IMR-90 (cell line): ENCODE results near the gene HOXB6. TPM values are rescaled to one million over a fixed set of nuclear protein-coding genes. Genes with fewer than 3 reads are reported as not detected.

Experiments
- ATAC-seq: fragments of 200-7000 bp; cut with Tn5 transposase; 2 replicates; pipeline ENCODE4 v1.9.1; 2020; ENCODE audit warnings: low read depth, mild to moderate bottlenecking, moderate library complexity
- BruUV-seq: library from RNA; stranded (reverse); fragments of 400-500 nt; replicated peaks from 2 replicates; lab custom pipeline; 2021; lab: Mats Ljungman, UMichigan
- CTCF ChIA-PET: fragments of 300-600 bp; formaldehyde crosslinking; extraction: SDS; loops from one replicate; lab custom pipeline; 2021; ENCODE audit warnings: antibody characterized with exemption; lab: Yijun Ruan, JAX
- POLR2A ChIA-PET: fragments of 300-600 bp; sonication (Branson Sonifier 250); formaldehyde crosslinking; loops from one replicate; lab custom pipeline; 2022; ENCODE audit warnings: antibody characterized with exemption; ENCODE audit not compliant: unreplicated experiment; lab: Charles Lee
- DNase-seq: peaks from one replicate; pipeline ENCODE4 v3.0.0; 2013
- H2AFZ ChIP-seq: replicated peaks from 2 replicates; pipeline ENCODE3; 2013; ENCODE audit warnings: low read length, mild to moderate bottlenecking; ENCODE audit not compliant: poor library complexity
- H2AK5ac ChIP-seq: 2 replicates; pipeline ENCODE4 v1.6.1; 2013; ENCODE audit warnings: low read depth, low read length, inconsistent platforms
- H2AK9ac ChIP-seq: replicated peaks from 2 replicates; pipeline ENCODE3; 2013; ENCODE audit warnings: mild to moderate bottlenecking, low read depth, low read length, moderate library complexity; ENCODE audit not compliant: poor library complexity
- H2BK120ac ChIP-seq: 2 replicates; pipeline ENCODE4 v1.6.1; 2013; ENCODE audit warnings: low read depth, low read length, inconsistent platforms
- H2BK15ac ChIP-seq: 3 replicates; pipeline ENCODE4 v1.6.1; 2013; ENCODE audit warnings: low read depth, low read length, inconsistent platforms
- H2BK20ac ChIP-seq: 2 replicates; pipeline ENCODE4 v1.6.1; 2013; ENCODE audit warnings: low read depth, mild to moderate bottlenecking, inconsistent platforms, low read length, moderate library complexity
- H2BK5ac ChIP-seq: 2 replicates; pipeline ENCODE4 v1.6.1; 2013; ENCODE audit warnings: mild to moderate bottlenecking, low read depth, low read length, inconsistent platforms; ENCODE audit not compliant: poor library complexity, severe bottlenecking
- H3K14ac ChIP-seq: replicated peaks from 2 replicates; pipeline ENCODE4 v1.6.1; 2013; ENCODE audit warnings: low read depth, low read length, inconsistent platforms
- H3K18ac ChIP-seq: 2 replicates; pipeline ENCODE4 v1.6.1; 2013; ENCODE audit warnings: low read depth, low read length, control low read depth
- H3K23ac ChIP-seq: 2 replicates; pipeline ENCODE4 v1.6.1; 2013; ENCODE audit warnings: low read depth, low read length, inconsistent platforms
- H3K27ac ChIP-seq: 2 replicates; pipeline ENCODE4 v1.5.1; 2013; ENCODE audit warnings: mild to moderate bottlenecking, control low read depth, low read length; ENCODE audit not compliant: insufficient read depth
- H3K27me3 ChIP-seq: 2 replicates; pipeline ENCODE4 v1.6.1; 2013; ENCODE audit warnings: low read length; ENCODE audit not compliant: control insufficient read depth, insufficient read depth
- H3K36me3 ChIP-seq: 2 replicates; pipeline ENCODE4 v1.6.1; 2013; ENCODE audit warnings: low read length, mixed read lengths; ENCODE audit not compliant: control insufficient read depth, insufficient read depth
- H3K4ac ChIP-seq: 2 replicates; pipeline ENCODE4 v1.6.1; 2013; ENCODE audit warnings: low read depth, low read length, inconsistent platforms
- H3K4me1 ChIP-seq: 2 replicates; pipeline ENCODE4 v1.6.1; 2013; ENCODE audit warnings: low read length, mixed read lengths; ENCODE audit not compliant: control insufficient read depth, insufficient read depth
- H3K4me2 ChIP-seq: 2 replicates; pipeline ENCODE4 v1.6.1; 2013; ENCODE audit warnings: low read depth, mild to moderate bottlenecking, control low read depth, low read length, moderate library complexity
- H3K4me3 ChIP-seq: 2 replicates; pipeline ENCODE4 v1.5.1; 2013; ENCODE audit warnings: low read depth, mild to moderate bottlenecking, control low read depth, low read length, moderate library complexity; ENCODE audit not compliant: insufficient read depth
- H3K56ac ChIP-seq: 2 replicates; pipeline ENCODE4 v1.6.1; 2013; ENCODE audit warnings: low read length, inconsistent platforms; ENCODE audit not compliant: insufficient read depth; ENCODE audit errors: extremely low read depth
- H3K79me1 ChIP-seq, 2 experiments: 2 replicates each; pipeline ENCODE4 v1.6.1; 2013; ENCODE audit warnings: low read length in 2 of 2, inconsistent platforms in 1 of 2, low read depth in 1 of 2
- H3K9ac ChIP-seq: 2 replicates; pipeline ENCODE4 v1.6.1; 2013; ENCODE audit warnings: low read depth, low read length, control low read depth
- H3K9me1 ChIP-seq: 2 replicates; pipeline ENCODE4 v1.6.1; 2013; ENCODE audit warnings: low read length, inconsistent platforms; ENCODE audit not compliant: insufficient read depth
- H3K9me3 ChIP-seq: 2 replicates; pipeline ENCODE4 v1.6.1; 2013; ENCODE audit warnings: low read length; ENCODE audit not compliant: control insufficient read depth, insufficient read depth
- H4K20me1 ChIP-seq: 2 replicates; pipeline ENCODE4 v1.6.1; 2013; ENCODE audit warnings: low read length, inconsistent platforms; ENCODE audit not compliant: insufficient read depth
- H4K5ac ChIP-seq: 2 replicates; pipeline ENCODE4 v1.6.1; 2013; ENCODE audit warnings: mild to moderate bottlenecking, low read depth, low read length, control low read depth
- H4K8ac ChIP-seq, 2 experiments: 2 replicates each; pipeline ENCODE4 v1.6.1; 2013; ENCODE audit warnings: low read depth in 2 of 2, low read length in 2 of 2, control low read depth in 1 of 2, inconsistent platforms in 1 of 2
- H4K91ac ChIP-seq: 2 replicates; pipeline ENCODE4 v1.6.1; 2013; ENCODE audit warnings: low read depth, low read length, inconsistent platforms; ENCODE audit not compliant: insufficient read depth
- BHLHE40 ChIP-seq: fragments of 150-350 bp; IDR thresholded peaks from 2 replicates; pipeline ENCODE4 v1.6.1; 2016; ENCODE audit warnings: mild to moderate bottlenecking, low read depth, low read length
- CEBPB ChIP-seq: IDR thresholded peaks from 2 replicates; pipeline ENCODE4 v1.6.1; 2012; ENCODE audit warnings: low read depth, low read length, improper control_type of control experiment
- CHD1 ChIP-seq: IDR thresholded peaks from 2 replicates; pipeline ENCODE4 v1.6.1; 2012; ENCODE audit warnings: low read depth, low read length, improper control_type of control experiment
- FOS ChIP-seq: fragments of 150-350 bp; IDR thresholded peaks from 2 replicates; pipeline ENCODE4 v1.6.1; 2016; ENCODE audit warnings: low read depth, low read length
- MAFK ChIP-seq: IDR thresholded peaks from 2 replicates; pipeline ENCODE4 v1.6.1; 2012; ENCODE audit warnings: low read depth, low read length, improper control_type of control experiment
- MAZ ChIP-seq: IDR thresholded peaks from 2 replicates; pipeline ENCODE4 v1.6.1; 2012; ENCODE audit warnings: low read depth, mild to moderate bottlenecking, low read length, improper control_type of control experiment, moderate library complexity, borderline replicate concordance
- MXI1 ChIP-seq: IDR thresholded peaks from 2 replicates; pipeline ENCODE4 v1.6.1; 2012; ENCODE audit warnings: low read depth, mild to moderate bottlenecking, low read length, moderate library complexity, borderline replicate concordance
- NFE2L2 ChIP-seq: fragments of 150-350 bp; IDR thresholded peaks from 2 replicates; pipeline ENCODE4 v1.6.1; 2016; ENCODE audit warnings: low read depth, mild to moderate bottlenecking, low read length
- POLR2A ChIP-seq: IDR thresholded peaks from 2 replicates; pipeline ENCODE4 v1.6.1; 2012; ENCODE audit warnings: mild to moderate bottlenecking, low read depth, low read length
- RAD21 ChIP-seq: IDR thresholded peaks from 2 replicates; pipeline ENCODE4 v1.6.1; 2012; ENCODE audit warnings: low read length, improper control_type of control experiment
- RCOR1 ChIP-seq: IDR thresholded peaks from 2 replicates; pipeline ENCODE4 v1.6.1; 2012; ENCODE audit warnings: mild to moderate bottlenecking, low read length, improper control_type of control experiment; ENCODE audit not compliant: insufficient replicate concordance
- RFX5 ChIP-seq: IDR thresholded peaks from 2 replicates; pipeline ENCODE4 v1.8.0; 2012; ENCODE audit warnings: low read depth, mild to moderate bottlenecking, low read length, moderate library complexity
- SMC3 ChIP-seq: fragments of 150-350 bp; IDR thresholded peaks from 2 replicates; pipeline ENCODE4 v1.6.1; 2016; ENCODE audit warnings: low read depth, mild to moderate bottlenecking, antibody characterized with exemption, low read length, moderate library complexity
- WGBS, 2 experiments: methylation state at CpG; one replicate each; pipeline versions ENCODE4 v1.1.5 to v1.1.7; 2013; ENCODE audit warnings: missing lambda C conversion rate in 2 of 2; ENCODE audit not compliant: insufficient read length in 1 of 2; ENCODE audit errors: extremely low coverage in 2 of 2; 5-methylcytosine and 5-hydroxymethylcytosine counted together
- dilution Hi-C: fragments of 300-500 bp; cut with HindIII; formaldehyde crosslinking; loops from one replicate; pipeline ENCODE4 v1.14.3; 2018; ENCODE audit warnings: low sequenced_read_pairs; ENCODE audit not compliant: unreplicated experiment
- in situ Hi-C: fragments of 300-500 bp; cut with MboI; formaldehyde crosslinking; loops from 3 replicates; pipeline ENCODE4 v1.14.3; 2019; ENCODE audit warnings: low sequenced_read_pairs, inconsistent platforms, mixed read lengths
- intact Hi-C: fragments of 100-400 bp; cut with micrococcal nuclease; formaldehyde crosslinking; loops from 2 replicates; pipeline ENCODE4 v1.10.0; 2022
- polyA plus RNA-seq, 3 experiments: library from polyadenylated mRNA; depleted of rRNA; stranded (reverse); fragments of >200 nt; gene quantifications; 2 replicates each; pipeline ENCODE4 v1.2.3, GENCODE V29; 2012; ENCODE audit warnings: low replicate concordance in 1 of 3
- total RNA-seq: library from RNA; depleted of rRNA; stranded (reverse); fragments of >200 nt; gene quantifications from 2 replicates; pipeline ENCODE4 v1.2.3, GENCODE V29; 2012
- TF ChIP-seq, protein P1 (sequence below): conservative IDR thresholded peaks from 2 replicates; pipeline ENCODE4 v1.5.1; 2012; ENCODE audit warnings: mild to moderate bottlenecking, low read depth, low read length, improper control_type of control experiment
- TF ChIP-seq, protein P2 (sequence below): fragments of 150-350 bp; IDR thresholded peaks from 2 replicates; pipeline ENCODE4 v1.6.1; 2016; ENCODE audit warnings: low read depth, mild to moderate bottlenecking, low read length, moderate library complexity, borderline replicate concordance
- TF ChIP-seq, protein P3 (sequence below): fragments of 150-350 bp; IDR thresholded peaks from 2 replicates; pipeline ENCODE4 v1.6.1; 2017; ENCODE audit warnings: mild to moderate bottlenecking, antibody characterized with exemption, low read length, low read depth

HOXB6 gene
- total and polyA plus RNA-seq, 2 of the 4 experiments (the other 2 are of a cell fraction), result 11.1 to 42.2 TPM

DNA sequence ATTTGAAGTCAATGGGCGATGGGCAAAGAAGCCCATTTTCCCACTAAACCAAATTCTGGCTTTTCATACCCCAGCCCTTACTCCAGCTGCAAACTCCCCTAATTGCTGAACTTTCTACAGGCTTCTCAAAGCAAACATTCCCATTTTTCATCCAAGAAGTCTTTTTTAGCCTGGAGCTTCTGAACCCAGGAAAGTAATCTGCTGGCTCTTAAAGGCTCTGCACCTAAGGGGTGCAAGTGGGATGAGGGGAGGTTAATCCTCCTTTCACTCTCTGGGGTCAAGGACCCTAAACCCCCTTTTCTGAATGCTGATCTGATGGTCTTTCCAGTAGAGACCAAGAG is 3.7 kb upstream of the HOXB6 start:
- TF ChIP-seq RAD21 (no peak), BHLHE40 (no peak), CHD1 (no peak), RCOR1 (no peak), RFX5 (no peak), MAZ (no peak), MAFK (no peak), MXI1 (no peak), POLR2A (no peak), SMC3 (no peak), FOS (no peak), CEBPB (no peak), NFE2L2 (no peak)
- TF ChIP-seq, protein P1, sequence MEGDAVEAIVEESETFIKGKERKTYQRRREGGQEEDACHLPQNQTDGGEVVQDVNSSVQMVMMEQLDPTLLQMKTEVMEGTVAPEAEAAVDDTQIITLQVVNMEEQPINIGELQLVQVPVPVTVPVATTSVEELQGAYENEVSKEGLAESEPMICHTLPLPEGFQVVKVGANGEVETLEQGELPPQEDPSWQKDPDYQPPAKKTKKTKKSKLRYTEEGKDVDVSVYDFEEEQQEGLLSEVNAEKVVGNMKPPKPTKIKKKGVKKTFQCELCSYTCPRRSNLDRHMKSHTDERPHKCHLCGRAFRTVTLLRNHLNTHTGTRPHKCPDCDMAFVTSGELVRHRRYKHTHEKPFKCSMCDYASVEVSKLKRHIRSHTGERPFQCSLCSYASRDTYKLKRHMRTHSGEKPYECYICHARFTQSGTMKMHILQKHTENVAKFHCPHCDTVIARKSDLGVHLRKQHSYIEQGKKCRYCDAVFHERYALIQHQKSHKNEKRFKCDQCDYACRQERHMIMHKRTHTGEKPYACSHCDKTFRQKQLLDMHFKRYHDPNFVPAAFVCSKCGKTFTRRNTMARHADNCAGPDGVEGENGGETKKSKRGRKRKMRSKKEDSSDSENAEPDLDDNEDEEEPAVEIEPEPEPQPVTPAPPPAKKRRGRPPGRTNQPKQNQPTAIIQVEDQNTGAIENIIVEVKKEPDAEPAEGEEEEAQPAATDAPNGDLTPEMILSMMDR, result no peak
- TF ChIP-seq, protein P2, sequence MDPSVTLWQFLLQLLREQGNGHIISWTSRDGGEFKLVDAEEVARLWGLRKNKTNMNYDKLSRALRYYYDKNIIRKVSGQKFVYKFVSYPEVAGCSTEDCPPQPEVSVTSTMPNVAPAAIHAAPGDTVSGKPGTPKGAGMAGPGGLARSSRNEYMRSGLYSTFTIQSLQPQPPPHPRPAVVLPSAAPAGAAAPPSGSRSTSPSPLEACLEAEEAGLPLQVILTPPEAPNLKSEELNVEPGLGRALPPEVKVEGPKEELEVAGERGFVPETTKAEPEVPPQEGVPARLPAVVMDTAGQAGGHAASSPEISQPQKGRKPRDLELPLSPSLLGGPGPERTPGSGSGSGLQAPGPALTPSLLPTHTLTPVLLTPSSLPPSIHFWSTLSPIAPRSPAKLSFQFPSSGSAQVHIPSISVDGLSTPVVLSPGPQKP, result no peak
- TF ChIP-seq, protein P3, sequence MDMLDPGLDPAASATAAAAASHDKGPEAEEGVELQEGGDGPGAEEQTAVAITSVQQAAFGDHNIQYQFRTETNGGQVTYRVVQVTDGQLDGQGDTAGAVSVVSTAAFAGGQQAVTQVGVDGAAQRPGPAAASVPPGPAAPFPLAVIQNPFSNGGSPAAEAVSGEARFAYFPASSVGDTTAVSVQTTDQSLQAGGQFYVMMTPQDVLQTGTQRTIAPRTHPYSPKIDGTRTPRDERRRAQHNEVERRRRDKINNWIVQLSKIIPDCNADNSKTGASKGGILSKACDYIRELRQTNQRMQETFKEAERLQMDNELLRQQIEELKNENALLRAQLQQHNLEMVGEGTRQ, result no peak

More for the DNA sequence above, 3.7 kb upstream of the HOXB6 start:
- POLR2A ChIA-PET, result interaction anchor here (1.0 kb wide), 1 partner anchor 21 kb away, joined by 4 read pairs; no protein-coding TSS in a partner anchor
- no peak overlapping the region for H2BK20ac ChIP-seq
- no peak overlapping the region for H2BK5ac ChIP-seq
- no peak overlapping the region for H3K4ac ChIP-seq
- no peak overlapping the region for H4K91ac ChIP-seq
- H2AK5ac ChIP-seq, result no peak overlapping the region
- no peak overlapping the region for H3K9ac ChIP-seq
- dilution Hi-C loops, result no loop called here
- in situ Hi-C loops, result no loop called here
- no peak for DNase-seq
- H3K23ac ChIP-seq, result peak overlapping the region; percentile 11; the same call in 1 of the 2 replicates
- H2AFZ ChIP-seq, result no peak overlapping the region
- H3K18ac ChIP-seq, result no peak overlapping the region
- ATAC-seq, result no peak
- no peaks in the 10 kb centered on the region for H3K9me3 ChIP-seq
- H3K79me1 ChIP-seq, result peaks cover 9 to 40% of the 10 kb centered on the region in 2 experiments; a peak in 3 of 4 replicates
- H2AK9ac ChIP-seq, result no peak overlapping the region
- H3K27ac ChIP-seq, result no peak overlapping the region
- H3K27me3 ChIP-seq, result no peaks in the 10 kb centered on the region
- WGBS, 2 experiments, result no CpG with 5 or more reads among the region's 1 CpG
- 0 out of 2 replicates have a peak, but pooled peaks cover 3% of the 10 kb centered on the region for H3K9me1 ChIP-seq
- BruUV-seq, result no TSS peak
- H3K36me3 ChIP-seq, result peaks cover 7% of the 10 kb centered on the region
- H3K4me1 ChIP-seq, result peaks cover 14% of the 10 kb centered on the region
- H4K20me1 ChIP-seq, result no peaks in the 10 kb centered on the region
- intact Hi-C loops, result no loop called here
- H3K14ac ChIP-seq, result no peak overlapping the region
- H4K8ac ChIP-seq, result no peak overlapping the region
- no peak overlapping the region for H3K4me3 ChIP-seq
- H3K4me2 ChIP-seq, result no peak overlapping the region; the same call in 1 of the 2 replicates
- CTCF ChIA-PET, result interaction anchor here (0.6 to 1.6 kb wide), 2 partner anchors 10 to 205 kb away, joined by 3 read pairs; no protein-coding TSS in a partner anchor
- H4K5ac ChIP-seq, result no peak overlapping the region
- no peak overlapping the region for H2BK120ac ChIP-seq
- H3K56ac ChIP-seq, result no peak overlapping the region
- H2BK15ac ChIP-seq, result no peak overlapping the region
